Stimulated activated CD4-positive, alpha-beta T cell treated with anti-CD3 and anti-CD28 coated beads, Interleukin-4, amount 100 ng/mL, for 48 hours (primary cell): ENCODE measurements around the gene SYT6.

Source experiments
- DNase-seq, 2 donors: peaks; one replicate each; pipeline ENCODE4 v3.0.0-alpha.2; 2020; ENCODE audit warnings: low read depth in 2 of 2

The SYT6 gene

DNA sequence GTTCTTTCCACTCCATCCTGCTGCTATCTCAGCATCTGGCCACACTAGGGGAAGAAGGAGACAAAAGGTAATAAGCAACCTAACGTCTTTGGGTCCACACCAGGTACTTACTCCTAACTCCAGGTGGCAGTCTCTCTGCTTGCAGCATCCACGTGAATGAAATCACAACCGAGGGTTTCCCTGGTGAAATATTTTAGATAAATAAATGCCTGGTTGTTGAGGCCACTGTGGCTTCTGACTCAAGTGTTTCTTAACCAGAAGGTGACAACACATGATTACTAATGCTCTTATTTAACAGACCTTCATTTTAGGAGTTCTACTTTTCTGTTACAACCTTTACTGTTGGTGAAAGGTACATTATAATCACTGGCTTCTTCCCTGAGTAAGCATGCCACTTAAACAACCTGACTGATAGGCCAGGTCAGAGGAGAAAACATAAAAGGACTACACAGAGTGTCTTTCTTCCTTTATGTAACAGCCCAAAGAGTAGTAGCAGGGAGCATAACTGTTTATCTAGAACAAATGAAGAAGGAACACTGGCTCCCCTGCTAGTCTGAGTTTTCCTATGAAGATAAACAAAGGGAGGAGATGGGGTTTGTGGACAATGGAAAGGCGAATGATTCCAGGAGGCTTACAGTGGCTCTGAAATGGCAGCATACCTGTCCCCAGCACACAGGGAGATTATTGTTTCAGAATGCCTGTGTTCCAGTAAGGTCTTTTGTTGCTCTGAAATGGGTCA is 59.9 kb downstream of the SYT6 start:
- DNase-seq: no peak

DNA sequence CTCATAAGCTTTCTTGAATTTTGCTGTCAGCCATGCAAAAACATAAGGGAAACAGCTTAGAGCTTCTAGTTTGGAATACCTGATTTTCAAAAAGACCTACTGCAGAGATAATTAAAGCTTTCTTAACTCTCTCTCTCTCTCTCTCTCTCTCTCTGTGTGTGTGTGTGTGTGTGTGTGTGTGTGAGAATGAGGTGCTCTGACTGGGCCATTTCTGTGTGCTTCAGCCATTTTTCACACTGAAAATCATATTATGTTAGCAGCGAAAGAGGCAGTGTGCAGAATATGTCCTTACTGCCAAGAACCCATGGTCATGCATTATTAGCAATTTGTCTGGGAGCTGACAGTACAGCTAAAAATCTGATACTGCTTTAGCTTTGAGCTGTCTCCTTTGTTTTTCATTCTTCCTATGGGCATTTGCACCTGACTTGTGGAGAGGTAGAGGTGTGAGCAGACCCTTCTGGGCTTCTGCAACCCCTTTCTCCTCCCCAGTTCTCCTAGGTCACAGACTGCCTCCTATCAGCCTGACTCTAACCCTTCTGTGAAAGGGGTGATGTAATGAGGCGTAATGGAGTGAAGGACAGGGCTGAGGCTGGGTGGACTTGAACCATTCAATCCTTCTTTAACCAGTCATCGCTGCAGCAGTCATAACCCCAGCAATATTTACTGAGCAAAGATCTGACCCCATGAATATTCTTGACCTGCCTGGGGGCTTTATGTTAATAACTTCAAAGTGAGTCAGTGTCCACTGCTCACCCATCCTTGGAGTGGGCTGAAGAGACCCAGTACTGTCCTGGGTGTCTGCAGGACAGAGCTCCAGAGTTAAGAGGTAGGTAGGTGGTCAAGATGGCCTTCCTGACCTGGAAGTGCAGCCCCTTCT is 61.2 kb downstream of the SYT6 start:
- DNase-seq: no peak

DNA sequence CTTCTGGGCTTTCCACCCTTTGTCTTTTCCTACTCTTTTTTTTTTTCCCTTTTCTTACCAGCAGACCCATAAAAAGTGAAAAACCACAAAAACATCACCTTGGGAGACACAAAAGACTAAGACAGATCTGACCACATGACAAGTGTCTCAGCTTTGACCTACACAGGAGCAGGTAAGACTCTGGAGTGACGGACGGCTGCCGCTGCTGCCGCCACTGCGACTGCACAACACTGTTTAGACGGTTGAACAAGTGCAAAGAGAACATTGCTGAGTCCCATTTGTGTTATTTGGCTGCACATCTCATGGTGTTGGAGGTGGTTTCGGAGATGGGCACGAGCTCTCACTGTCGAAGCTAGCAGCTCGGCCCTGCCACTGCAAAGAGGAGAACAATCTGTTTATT is 62.0 kb downstream of the SYT6 start:
- no peak for DNase-seq

DNA sequence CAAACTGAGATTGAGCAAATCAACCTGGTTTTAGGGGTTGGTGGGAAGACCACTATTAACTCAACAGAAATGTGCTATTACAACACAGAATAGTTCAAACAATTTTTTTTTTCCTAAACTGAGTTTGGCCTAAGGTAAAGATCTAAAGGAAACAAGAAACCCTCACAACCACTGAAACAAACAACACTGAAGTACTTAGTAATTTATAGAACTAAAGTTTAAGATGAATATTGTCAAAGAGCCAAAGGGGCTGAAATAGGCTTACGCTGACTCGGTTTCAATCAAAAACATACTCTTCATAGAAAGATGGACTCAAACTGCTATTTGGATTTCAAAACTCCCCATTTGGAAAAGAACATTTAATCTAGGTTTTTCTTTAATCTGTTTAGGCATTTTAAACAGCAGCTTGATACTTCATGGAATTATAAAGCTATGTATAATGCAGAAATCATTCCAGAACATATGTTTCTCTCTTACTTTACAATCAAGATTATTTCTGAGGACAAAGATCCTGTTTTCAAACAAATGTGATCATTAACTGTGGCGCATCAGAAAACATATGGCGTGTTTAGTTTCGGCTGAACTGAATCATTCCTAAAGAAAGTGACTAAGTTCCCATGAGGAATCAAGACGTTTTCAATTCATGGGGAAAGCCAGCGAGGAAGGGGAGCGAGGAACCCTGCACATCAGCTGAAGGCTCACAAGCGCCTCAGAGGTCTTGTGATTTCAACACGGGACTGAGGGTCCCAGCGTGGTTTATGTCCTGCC is 62.7 kb downstream of the SYT6 start:
- DNase-seq: no peak

DNA sequence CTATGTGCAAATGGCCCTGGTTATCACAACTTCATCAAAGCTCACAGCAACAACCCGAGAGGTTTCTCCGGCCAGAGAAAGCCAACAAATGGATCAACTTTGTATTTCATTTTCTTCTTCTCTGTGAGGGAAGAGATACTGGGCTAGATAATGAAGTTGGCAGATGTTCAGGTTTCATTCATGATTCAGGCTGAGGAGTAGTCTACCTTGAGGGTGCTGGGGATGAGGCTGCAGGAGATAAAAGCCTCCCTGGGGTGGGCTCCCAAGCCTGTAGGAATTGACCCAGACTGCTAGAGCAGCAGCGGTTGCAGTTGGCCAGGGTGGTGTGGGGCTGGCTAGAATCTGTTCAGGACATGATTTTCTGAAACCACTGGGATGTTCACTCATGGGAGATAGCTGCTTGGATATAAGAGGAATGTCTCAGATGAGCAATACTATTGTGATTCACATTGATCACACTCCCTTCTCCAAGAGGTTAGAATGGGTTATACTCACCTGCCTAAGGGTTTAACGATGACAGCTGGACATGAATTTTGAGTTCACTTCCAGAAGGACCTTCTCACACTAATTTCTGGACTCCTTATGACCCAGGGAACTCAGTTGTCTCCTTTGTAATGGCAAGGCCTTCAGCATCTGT is 64.0 kb downstream of the SYT6 start:
- DNase-seq: no peak

DNA sequence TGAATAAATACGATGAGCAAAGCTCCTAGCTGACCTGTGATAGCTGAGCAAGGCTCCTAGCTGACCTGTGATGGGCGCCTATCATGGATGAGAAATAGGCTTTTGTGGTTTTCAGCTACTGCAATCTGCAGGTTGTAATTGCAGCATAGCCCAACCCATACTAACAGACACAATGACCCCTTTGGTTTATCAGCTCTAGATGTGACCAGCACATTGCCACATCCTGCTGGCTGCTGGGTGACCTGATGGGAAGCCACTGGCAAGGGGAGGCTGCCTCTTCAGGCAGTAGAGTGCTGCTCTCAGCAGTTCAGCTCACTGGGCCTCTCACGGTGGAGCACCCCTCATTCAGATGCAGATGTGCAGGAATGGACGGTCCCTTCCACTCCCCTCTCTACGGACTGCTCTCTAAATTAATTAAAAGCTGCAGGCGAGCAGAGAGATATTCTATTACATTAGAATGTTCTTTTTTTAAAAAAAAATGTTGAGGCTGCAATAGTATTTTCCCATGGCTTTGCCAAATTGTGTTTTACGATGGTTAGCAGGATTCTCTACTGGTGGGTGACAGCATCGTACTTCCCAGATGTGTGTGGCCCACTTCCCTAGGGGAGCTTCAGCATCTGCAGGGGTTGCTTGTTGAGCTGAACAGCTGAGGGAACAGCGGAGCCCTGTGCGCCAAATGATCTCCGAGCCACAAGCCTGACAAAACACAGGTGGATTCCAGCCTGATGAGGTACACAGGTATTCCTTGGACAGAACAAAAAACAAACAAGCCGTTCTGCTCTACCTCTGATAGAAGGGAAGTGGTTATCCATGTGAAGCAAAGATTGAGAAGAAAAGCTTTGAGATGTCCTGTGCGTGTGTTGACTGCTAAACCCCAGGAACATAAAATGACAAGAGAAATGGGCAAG is 65.0 kb downstream of the SYT6 start:
- DNase-seq: no peak

DNA sequence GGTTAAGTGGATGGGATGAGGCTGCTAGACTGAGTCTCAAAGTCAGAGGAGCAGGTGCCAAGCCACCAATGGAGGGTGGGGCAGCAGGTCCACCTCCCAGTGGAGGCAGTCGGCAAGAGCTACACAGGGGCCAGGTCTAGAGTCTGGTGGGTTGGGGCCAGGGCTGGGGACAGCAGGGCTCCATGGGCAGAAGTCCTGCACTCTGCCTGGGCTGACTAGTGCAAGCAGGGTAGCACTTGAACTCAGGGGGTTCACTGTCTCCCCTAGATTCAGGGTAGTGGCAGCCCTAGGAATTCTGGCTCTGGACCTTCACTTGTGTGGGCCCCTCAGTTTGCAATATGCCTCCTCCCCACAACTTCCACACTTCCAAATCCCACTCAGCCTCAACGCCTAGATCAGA is 66.2 kb downstream of the SYT6 start:
- no peak for DNase-seq

DNA sequence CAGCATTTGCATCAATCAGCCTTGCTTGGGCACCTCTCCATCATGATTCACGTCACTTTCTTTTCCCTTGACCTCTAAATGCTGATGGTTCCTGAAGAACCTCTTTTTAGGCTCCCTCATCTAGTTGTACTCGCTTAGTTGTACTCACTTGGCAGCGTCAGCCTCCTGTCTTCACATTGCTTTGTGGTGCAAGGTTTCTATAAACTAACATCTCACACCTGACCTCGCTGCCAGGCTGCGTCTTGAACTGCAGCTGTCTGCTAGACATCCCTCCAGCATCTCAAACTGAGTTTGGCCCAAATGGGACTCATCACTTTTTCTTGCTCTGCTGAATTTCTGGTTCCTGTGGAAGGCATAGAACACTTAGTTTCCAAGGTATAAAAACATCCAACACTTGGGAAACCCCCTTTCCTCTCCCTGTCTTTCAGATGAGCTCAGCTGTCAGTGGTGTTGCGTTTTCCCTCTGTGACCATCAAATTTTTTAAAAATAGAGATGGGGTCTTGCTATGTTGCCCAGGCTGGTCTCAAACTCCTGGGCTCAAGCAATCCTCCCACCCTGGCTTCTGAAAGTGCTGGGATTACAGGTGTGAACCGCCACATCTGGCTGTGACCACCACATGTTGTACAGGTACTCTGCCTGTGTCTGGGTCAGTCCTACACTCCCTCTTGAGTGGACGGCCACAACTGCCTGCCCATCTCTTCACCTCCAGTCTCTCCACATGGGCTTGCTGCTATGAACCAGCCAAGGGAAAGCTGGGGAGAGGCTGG is 66.9 kb downstream of the SYT6 start:
- DNase-seq: no peak

DNA sequence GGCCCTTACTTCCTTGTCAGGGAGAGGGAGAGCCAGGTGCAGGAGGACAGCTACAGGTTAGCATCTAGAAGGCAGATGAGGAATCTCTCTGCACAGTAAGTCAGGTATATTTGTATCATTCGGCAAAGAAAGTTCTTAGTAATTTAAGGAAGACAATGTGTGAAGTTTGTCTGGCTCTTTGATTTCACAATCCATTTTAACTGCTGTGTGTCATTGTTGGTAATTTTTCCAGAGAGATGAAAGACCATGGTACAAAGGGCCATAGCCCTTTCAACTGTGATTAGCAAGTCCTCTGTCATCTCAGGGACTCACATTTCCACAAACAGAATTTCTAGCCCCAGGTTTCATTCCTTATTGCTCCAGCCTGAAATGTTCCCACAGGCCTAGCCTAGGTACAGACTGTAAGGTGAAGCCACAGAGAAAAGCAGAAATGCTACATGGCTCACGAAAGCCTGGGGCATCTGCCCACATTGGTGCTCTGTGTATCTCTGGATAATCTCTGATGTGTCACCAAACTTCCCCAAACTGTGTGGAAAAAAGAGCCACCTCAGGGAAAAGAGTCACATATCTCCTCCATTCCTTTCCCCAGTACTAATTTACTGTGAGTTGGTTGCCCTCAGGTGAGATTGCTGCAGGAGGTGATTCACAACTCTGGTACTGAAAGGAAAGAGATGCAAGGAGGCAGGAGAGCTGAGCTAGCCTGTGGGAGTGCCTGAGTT is 70.6 kb downstream of the SYT6 start:
- no peak for DNase-seq

DNA sequence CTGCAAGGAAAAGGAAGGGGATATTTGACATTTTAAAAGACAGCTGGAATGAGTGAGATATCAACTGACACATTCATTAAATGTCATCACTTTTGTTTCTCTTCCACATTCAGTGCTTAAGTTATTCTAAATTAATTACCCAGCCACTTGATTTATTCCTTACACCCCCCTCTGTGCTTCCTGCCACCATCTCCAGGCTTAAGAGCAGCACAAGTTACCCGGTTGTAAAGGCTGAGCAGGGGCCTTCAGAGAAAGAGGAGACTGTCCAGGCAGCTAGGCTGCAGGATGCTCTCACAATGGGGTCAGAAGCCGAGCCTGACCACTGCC is 71.4 kb downstream of the SYT6 start:
- no peak for DNase-seq

DNA sequence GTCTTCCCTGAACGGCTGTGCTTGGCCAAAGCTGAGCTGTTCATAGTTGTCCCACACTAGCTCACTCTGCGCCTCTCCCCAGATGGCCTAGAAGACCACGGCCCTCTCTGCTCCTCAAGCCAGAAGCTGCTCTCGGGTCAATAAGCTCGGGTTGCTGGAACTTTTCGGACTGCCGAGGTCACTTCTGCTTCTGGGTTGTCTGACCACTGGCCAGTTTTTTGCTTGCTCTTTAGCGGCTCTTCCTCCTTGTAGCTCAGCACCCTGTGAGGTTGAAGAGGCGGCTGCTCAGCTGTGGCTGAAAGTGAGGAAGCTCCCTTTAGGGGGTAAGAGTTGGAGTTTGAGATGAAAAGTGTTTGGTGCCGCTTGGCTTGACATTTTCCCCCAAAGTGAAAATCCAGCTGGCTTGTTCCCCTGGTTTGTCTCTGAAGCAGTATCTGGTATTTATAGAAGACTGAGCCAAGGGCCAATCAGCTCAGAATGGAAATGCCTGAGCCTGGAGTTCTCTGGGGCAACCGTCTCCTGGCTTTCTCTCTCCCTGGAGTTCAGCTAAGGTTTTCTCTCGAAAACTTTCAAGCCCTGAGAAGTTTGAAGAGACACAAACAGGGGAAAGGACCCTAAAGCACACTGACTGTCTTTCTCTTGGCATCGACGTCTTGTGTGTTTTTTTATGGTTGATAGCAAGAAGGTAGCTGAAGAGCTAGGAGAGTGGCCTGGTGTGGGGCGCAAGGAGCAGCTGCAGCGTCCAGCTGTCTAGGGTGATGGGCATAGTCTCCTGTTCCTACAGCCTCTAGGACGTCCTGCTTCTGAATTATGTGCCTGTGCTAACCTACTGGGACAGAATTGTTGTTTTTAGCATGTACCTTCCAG is 72.0 kb downstream of the SYT6 start:
- no peak for DNase-seq

DNA sequence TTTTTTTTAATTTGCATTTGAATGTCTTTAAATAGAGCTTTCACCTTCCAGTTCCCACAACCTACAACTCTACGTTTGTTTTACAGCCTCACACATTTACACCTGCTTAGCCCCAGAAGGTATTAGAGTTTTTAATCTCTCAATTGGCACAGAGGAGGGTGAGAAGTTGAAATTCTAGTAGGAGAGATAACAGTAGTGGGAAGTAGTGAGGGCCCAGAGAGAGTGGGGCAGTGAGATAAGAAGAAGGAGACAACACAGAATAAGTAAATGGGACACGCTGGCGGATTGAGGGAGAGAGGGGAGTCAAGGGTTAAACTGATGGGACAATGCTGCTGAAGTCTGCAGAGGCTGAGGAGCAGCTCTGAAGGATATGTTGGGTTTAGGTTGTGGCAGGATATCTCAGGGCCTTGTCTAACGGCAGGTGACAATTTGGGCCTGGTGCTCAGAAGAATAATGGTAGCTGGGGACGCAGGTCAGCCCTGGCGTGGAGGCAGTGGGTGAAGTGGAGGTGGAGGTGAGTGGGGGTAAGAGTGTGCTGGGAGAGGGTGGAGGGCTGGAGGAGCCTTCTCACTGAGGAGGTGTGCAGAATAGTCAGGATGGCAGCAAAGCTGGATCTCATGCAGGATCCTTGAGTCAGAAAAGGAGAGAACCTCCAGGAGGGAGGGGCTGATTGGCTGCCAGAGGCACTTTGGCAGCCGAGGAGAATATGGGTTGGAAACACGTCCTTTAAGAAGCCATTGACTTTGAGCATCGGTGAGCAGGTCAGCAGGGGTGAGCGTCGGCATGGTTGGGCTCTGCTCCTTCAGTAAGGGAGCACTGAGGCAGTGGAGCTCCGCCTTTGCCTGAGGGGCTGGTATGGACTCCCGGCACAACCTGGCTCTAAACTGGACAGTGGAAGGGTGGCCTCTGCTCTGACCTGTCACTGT is 72.9 kb downstream of the SYT6 start:
- no peak for DNase-seq

DNA sequence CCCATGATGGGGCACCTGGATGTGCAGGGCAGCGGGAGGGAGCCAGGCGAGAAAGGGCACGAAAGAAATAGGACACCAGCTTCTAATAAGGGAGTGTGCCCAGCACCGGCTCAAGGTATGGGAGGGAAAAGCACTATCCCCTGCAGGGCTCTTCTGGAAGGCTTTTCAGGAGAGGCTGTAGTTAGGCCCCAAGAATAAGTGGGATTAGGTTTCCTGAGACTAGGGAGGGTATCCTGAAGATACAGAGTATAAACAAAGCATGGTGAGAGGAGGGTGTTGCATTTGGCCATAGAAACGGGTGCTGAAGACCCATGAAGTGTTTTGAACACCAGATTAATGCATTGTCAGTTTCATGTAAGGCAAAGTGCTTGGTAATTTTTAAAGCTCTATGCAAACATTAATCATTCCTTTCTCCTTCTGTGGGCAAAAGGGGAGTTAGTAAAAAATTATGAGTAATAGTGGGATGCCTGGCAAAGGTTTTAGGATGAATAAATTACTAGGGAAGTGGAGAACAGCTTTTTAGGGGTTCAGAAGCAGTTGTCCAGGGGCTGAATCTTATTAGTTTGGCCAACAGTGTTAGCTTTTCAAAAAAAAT is 74.0 kb downstream of the SYT6 start:
- DNase-seq: no peak

DNA sequence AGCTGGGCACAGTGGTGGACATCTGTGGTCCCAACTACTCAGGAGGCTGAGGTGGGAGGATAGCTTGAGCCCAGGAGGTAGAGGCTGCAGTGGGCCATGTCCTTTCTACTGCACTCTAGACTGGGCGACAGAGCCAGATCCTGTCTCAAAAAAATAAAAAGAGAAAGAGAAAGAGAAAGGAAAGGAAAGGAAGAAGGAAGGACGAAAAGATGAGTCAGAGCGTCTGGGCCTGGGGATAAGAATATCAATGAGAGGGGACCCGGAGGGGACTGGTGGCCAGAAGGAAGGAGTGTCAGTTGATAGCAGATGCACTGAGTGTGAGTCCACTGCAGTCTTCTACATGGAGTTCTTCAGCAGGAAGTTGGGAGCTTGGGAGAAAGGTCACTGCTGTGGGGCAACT is 75.6 kb downstream of the SYT6 start:
- DNase-seq: no peak

DNA sequence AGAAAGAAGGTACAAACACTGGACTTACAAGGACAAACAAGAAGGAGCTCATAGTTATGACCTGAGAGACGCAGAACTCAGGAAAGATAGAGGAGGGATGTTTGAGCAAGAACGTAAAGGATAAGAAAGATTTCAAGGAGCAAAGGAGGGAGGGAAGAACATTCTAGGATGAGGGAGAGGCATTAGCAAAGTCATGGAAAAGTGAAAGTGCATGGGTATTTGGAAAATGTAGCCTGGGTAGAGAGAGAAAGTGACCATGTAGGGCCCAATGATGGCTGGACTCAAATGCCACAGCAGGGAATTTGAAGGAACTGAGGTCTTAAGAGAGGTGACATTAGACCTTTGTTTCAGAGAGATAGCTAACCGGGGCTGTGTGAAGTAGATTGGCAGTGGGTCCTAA is 76.5 kb downstream of the SYT6 start:
- no peak for DNase-seq

DNA sequence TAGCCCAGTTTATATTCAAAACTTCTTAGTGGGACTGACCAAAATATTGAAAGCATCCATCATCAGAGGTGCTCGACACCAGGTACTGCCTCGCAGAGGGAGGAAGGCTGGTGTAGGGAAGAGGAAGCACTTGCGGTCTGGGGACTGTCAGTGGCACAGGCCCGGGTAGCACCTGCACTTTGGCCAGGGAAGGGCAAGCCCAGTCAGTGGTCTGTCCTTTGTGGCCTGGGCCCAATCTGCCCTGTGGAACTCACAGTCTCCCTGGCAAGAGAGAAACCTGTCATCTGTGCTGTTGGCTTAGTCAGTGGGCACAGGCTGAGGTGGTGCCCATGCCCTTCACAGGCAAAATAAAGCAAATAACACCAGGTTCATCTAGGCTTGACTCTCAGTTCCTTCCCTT is 77.4 kb downstream of the SYT6 start:
- DNase-seq: no peak

DNA sequence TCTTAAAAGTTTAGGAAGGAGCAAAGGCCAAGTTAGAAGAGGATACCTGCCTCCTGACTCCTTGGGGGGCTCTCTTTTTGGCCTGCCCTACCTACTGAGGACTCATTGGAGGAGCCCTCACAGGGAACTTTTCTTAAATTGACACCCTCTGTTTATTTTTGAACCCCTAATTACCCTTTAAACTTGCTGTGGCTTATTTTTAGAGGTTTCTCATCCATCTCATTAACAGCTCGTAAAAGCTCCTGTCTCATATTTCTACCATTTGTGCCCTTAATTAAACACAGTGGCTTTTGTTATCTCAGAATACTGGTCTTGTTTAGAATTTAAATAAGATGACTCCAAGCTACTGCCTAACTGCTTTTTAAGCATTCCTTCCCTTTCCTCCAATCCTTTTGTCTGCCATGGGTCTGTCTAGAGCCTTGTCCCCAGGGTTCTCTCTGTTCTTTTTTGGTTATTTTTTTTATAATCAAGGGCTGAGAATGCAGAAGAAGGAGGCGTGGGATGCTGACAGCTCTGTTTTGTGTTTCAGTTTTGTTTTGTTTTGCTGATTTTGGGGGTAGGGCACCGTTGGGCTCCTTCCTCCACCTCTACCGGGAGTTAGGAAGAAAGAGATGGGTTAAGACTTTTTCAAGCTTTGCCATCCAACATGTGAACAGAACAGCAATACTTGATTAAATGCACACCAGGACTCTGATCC is 78.0 kb downstream of the SYT6 start:
- DNase-seq: no peak
